Putamen (tissue), 1 donor: Measurements from ENCODE around the gene RNU4-1.

ENCODE experiments used
- DNase-seq: peaks from one replicate; pipeline ENCODE4 v3.0.0-alpha.2; 2016; ENCODE audit warnings: low spot score

RNU4-1 gene

GRCh38 chr12:120290609-120291305, 2.3 kb downstream of the RNU4-1 start:
- no peak for DNase-seq

GRCh38 chr12:120287491-120287890, 5.5 kb downstream of the RNU4-1 start:
- DNase-seq: no peak

- DNase-seq: no peak
Measured at GRCh38 chr12:120286768-120287490, 6.1 kb downstream of the RNU4-1 start.

- DNase-seq: no peak
Measured at GRCh38 chr12:120284381-120284780, 8.7 kb downstream of the RNU4-1 start.

GRCh38 chr12:120283318-120283717, 9.7 kb downstream of the RNU4-1 start:
- no peak for DNase-seq

- DNase-seq: no peak
Measured at GRCh38 chr12:120278137-120279069, 14.6 kb downstream of the RNU4-1 start.

GRCh38 chr12:120276734-120277133, 16.3 kb downstream of the RNU4-1 start:
- DNase-seq: no peak

- no peak for DNase-seq
Measured at GRCh38 chr12:120267736-120268135, 25.3 kb downstream of the RNU4-1 start.

- DNase-seq: no peak
Measured at GRCh38 chr12:120266180-120266870, 26.7 kb downstream of the RNU4-1 start.

- DNase-seq: peak; percentile 80
Measured at GRCh38 chr12:120265473-120266179, 27.4 kb downstream of the RNU4-1 start, which contains the start of gene PXN. Gene PXN, minus strand, starts transcription at chr12:120265730. Its CDS starts 101 bp downstream, at chr12:120265629.

- DNase-seq: no peak
Measured at GRCh38 chr12:120264904-120265472, 28.0 kb downstream of the RNU4-1 start.

- DNase-seq: no peak
Measured at GRCh38 chr12:120264086-120264903, 28.7 kb downstream of the RNU4-1 start.

GRCh38 chr12:120263748-120264085, 29.3 kb downstream of the RNU4-1 start:
- no peak for DNase-seq

GRCh38 chr12:120262852-120263747, 29.9 kb downstream of the RNU4-1 start:
- no peak for DNase-seq

- no peak for DNase-seq
Measured at GRCh38 chr12:120261951-120262851, 30.8 kb downstream of the RNU4-1 start.

GRCh38 chr12:120260607-120261006, 32.4 kb downstream of the RNU4-1 start:
- no peak for DNase-seq

- DNase-seq: no peak
Measured at GRCh38 chr12:120259418-120260202, 33.4 kb downstream of the RNU4-1 start.
